Effector memory CD4-positive, alpha-beta T cell (primary cell): ENCODE data around the gene ORAI3.
A peak's percentile ranks its signal among the peaks of the same experiment; 100 is the strongest.

Experiments used
- DNase-seq, 3 donors: peaks; one replicate each; pipeline ENCODE4 v3.0.0-alpha.2; 2020
- H3K27ac ChIP-seq: 2 replicates; pipeline ENCODE4 v1.7.0; 2013; ENCODE audit warnings: mild to moderate bottlenecking, low read length, moderate library complexity; ENCODE audit not compliant: insufficient read depth, poor library complexity, severe bottlenecking
- H3K27me3 ChIP-seq: replicated peaks from 2 replicates; pipeline ENCODE4 v1.7.0; 2013; ENCODE audit warnings: mild to moderate bottlenecking, low read length; ENCODE audit not compliant: insufficient read depth, control insufficient read depth, poor library complexity, severe bottlenecking
- H3K36me3 ChIP-seq: 2 replicates; pipeline ENCODE4 v1.7.0; 2013; ENCODE audit warnings: mild to moderate bottlenecking, low read length, moderate library complexity; ENCODE audit not compliant: control insufficient read depth, insufficient read depth
- H3K4me1 ChIP-seq: 2 replicates; pipeline ENCODE4 v1.7.0; 2013; ENCODE audit warnings: low read length, mild to moderate bottlenecking; ENCODE audit not compliant: control insufficient read depth, insufficient read depth, poor library complexity, severe bottlenecking
- H3K4me3 ChIP-seq: 2 replicates; pipeline ENCODE4 v1.7.0; 2013; ENCODE audit warnings: low read length, low read depth, mild to moderate bottlenecking; ENCODE audit not compliant: insufficient read depth, poor library complexity, severe bottlenecking
- H3K9me3 ChIP-seq: 2 replicates; pipeline ENCODE4 v1.7.0; 2013; ENCODE audit warnings: mild to moderate bottlenecking, low read length, moderate library complexity; ENCODE audit not compliant: control insufficient read depth

ORAI3 gene

DNA sequence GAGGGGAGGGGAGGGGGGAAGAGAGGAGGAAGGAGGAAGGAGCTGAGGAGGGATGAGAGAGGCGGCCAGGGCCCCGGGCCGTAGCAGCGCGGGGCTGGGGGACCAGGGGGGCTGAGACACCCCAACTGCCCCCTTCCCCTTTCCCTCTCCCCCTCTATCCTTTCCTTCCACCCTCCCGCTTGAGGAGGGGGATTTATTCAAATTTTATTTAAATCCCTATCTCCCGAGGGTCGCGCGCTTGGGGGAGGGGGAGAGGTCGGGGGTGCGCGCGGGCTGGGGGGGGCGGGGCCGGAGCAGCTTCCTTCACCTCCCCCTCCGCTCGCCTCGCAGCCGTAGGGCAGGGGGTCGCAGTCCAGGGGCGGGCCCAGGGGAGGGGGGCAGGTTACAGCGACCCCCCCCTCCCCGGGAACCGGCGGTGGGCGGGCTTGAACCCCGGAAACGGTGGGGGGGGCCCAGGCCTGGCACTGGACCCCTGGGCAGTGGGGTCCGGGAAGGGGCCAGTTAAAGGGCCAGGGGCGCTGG lies 25.3 kb upstream of the ORAI3 start, which contains the start of gene FBXL19:
Gene FBXL19 (plus strand): TSS at position 19 of the 522 bp plus-strand sequence. CDS start 2,183 bp downstream, outside the sequence.
- H3K9me3 ChIP-seq: no peaks in the 10 kb centered on the region
- H3K4me1 ChIP-seq: peaks cover 8% of the 10 kb centered on the region
- H3K4me3 ChIP-seq: peak within 1 kb of the TSS; percentile 70
- H3K27ac ChIP-seq: peak within 1 kb of the TSS; percentile 83
- DNase-seq: no peak
- H3K27me3 ChIP-seq: no peaks in the 10 kb centered on the region
- peaks cover 3% of the 10 kb centered on the region for H3K36me3 ChIP-seq

DNA sequence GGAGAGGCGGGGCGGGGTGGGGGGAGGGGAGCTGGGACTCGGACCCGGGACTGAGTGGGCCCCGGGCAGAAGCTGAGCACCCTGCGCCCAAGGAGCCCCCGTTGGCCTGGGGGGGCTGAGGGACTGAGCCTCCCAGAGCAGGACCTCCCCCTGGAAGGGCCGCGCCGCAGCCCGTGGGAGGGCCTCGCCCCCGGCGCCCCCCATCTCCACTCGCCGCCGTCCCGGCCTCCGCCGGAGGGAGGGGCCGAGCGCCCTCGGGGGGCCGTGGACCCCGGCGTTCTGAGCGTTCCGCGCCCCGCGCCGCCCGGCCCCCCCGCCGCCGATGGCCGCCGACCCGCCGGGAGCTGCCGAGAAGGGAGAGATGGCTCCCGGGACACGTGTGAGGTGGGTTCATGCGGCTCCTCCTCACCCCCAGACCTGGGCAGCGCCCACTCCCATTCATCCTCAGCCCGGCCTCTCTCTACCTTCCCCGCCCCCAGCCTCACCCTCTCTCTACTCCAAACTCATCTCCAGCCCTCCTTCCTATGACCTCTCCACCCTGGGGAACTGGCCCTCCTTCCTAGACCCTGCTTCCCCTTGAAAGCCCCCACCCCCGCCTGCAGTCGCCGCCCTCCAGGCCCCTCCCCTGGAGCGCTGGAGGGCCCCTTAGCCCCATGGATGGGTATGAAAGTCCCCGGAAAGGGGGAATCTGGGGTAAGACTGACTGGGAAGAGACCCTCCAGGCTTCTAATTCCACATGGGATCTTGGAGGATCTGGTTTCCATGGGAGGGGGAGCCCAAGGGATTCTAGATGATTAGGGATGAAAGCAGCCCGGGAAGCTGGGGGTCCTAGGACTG lies 24.6 kb upstream of the ORAI3 start:
- Histone ChIP-seq H3K27ac (peak overlapping the region; percentile 23), H3K4me1 (peaks cover 8% of the 10 kb centered on the region), H3K9me3 (no peaks in the 10 kb centered on the region), H3K27me3 (no peaks in the 10 kb centered on the region), H3K4me3 (peak overlapping the region; percentile 70), H3K36me3 (peaks cover 3% of the 10 kb centered on the region)
- no peak for DNase-seq

DNA sequence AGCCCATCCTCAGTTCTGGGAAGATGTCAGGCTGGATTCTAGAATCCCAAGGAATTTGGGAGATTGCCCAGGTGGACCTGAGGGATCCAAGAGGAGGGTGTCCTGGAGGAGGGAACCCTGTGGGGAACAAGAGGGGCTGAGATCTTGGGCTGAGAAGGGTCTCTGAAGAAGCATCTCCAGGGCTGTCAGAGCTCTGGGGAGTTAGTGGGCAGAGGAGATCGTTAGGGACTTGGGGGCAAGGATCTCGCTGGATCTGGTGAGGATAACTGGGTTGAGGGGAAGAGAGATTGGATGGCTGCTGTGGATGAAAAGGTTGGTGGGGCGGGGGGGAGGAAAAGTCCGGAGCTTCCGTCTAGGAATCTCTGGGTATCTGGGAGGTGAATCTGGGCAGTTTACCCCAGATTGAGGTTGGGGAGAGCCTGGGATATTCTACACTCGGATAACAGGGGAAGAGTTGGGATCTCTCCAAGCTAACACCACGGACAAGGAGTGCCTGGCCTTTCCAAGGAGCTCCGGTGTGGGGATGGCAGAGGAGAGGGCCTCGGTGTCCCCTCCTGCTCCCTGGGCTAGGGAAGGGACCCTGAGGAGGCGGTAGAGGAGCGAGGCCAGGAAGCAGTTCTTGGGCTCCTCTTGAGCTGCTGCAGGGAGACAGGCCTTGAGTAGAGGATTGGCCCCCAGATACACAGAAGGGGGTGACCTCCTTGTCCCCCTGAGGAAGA lies 23.8 kb upstream of the ORAI3 start:
- Histone ChIP-seq H3K9me3 (no peaks in the 10 kb centered on the region), H3K4me1 (peaks cover 8% of the 10 kb centered on the region), H3K27ac (no peak overlapping the region), H3K27me3 (no peaks in the 10 kb centered on the region), H3K36me3 (peaks cover 3% of the 10 kb centered on the region), H3K4me3 (no peak overlapping the region)
- DNase-seq: no peak

- H3K9me3 ChIP-seq: no peaks in the 10 kb centered on the region
- H3K4me1 ChIP-seq: peaks cover 8% of the 10 kb centered on the region
- H3K36me3 ChIP-seq: peaks cover 3% of the 10 kb centered on the region
- H3K4me3 ChIP-seq: no peak overlapping the region
- no peaks in the 10 kb centered on the region for H3K27me3 ChIP-seq
- no peak for DNase-seq
- no peak overlapping the region for H3K27ac ChIP-seq
Measured at GRCh38 chr16:30925632-30925987, 23.3 kb upstream of the ORAI3 start.

DNA sequence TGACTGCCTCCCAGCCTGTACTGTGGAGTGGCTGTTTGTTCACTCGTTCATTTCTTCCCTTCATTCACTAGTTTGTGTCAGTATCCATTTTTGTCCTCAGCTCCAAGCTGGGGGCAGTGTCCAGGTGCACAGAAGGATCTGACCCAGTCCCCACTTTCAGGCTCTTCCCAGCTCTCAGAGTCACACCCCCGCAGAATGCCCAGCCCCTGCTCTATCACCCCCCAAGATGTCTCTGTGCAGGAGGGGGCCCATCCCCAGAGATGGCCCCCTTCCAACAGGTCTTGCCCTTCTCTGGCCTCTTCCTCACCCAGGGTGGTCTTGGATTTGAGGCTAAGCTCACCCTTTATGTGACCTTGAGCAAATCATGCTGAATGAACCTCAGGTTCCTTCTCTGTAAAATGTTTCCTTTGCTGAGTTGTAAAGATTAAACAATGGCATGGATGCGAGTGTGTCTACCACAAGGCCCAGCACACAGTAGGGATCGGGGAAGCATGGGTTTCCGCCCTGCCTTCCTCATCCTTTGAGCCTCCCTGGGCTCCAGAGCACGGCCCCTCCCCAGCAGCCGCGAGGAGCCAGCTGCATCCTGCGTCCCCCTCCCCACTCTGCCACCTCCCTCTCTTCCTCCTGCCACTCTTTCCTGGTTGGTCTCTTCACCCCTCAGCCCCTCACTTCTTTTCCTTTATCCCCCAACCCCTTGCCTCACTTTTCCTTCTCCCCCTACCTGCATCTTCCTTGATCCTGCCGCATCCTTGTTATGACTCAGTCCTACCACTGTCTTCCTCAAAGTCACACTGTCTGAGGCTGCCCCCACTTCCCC lies 22.7 kb upstream of the ORAI3 start:
- H3K4me1 ChIP-seq: peaks cover 8% of the 10 kb centered on the region

DNA sequence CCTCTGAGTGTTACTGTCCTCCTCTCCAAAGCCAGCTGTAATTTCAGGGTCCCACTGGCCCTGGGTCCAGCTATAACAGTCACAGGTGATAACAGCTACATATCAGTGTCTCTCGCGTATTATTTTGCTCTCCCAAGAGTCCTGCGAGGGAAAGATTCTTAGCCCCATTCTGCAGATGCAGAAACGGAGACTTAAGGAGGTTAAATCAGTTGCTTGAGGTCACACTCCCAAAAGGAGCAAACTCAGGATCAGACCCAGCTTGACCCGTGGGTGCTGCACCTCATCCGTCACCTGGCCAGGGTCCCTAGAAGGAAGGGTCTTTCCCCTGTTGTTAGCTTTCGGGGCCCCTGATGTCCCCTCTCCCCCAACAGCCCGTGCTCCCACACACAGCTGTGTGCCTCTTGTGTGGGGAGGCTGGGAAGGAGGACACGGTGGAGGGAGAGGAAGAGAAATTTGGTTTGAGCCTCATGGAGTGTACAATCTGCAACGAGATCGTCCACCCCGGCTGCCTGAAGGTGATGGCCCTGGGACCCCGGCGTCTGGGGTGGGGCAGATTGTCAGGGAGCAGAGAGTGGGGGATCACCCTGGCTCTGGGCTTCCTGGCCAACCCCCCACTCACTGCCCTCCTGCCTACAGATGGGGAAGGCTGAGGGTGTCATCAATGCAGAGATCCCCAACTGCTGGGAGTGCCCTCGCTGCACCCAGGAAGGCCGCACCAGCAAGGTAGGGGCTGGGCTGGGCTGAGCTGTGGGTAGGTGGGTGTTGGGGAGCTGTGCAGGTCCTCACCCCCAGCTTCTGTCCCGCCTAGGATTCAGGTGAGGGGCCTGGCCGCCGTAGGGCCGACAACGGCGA lies 21.7 kb upstream of the ORAI3 start:
- no peak overlapping the region for H3K4me3 ChIP-seq
- DNase-seq: no peak
- peaks cover 11% of the 10 kb centered on the region for H3K36me3 ChIP-seq
- no peak overlapping the region for H3K27ac ChIP-seq
- H3K9me3 ChIP-seq: no peaks in the 10 kb centered on the region
- peaks cover 4% of the 10 kb centered on the region for H3K4me1 ChIP-seq
- no peaks in the 10 kb centered on the region for H3K27me3 ChIP-seq

More for the DNA sequence above, 22.7 kb upstream of the ORAI3 start:
- H3K9me3 ChIP-seq: no peaks in the 10 kb centered on the region
- H3K27me3 ChIP-seq: no peaks in the 10 kb centered on the region
- peaks cover 8% of the 10 kb centered on the region for H3K36me3 ChIP-seq
- H3K27ac ChIP-seq: no peak overlapping the region
- H3K4me3 ChIP-seq: no peak overlapping the region
- DNase-seq: no peak

DNA sequence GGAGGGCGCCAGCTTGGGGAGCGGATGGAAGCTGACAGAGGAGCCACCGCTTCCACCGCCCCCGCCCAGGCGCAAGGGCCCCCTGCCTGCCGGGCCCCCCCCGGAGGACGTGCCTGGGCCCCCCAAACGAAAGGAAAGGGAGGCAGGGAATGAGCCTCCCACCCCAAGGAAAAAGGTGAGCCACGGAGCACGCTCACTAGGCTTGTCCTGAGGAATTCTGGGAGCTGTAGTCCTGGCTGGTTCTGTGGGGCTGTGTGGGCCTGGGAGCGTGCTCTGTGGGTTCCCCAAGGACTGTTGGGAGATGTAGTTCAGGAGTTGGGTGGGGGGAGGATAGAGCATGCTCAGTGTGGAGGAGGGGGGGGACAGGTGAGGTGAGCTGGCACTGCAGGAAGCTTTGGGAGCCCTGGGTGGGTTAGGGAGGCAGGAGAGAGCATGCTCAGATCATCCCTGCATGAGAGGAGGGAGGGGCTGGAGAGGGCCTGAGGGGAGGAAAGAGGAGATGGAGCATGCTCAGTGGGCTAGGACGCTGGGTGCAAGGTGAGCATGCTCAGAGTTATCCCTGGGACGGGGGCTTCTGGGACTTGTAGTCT lies 21.0 kb upstream of the ORAI3 start:
- no peak for DNase-seq
- Histone ChIP-seq H3K27me3 (no peaks in the 10 kb centered on the region), H3K4me3 (no peak overlapping the region), H3K36me3 (peaks cover 15% of the 10 kb centered on the region), H3K9me3 (no peaks in the 10 kb centered on the region), H3K4me1 (peaks cover 4% of the 10 kb centered on the region), H3K27ac (no peak overlapping the region)

GRCh38 chr16:30928390-30928789 lies 20.5 kb upstream of the ORAI3 start:
- DNase-seq: no peak
- Histone ChIP-seq H3K27me3 (no peaks in the 10 kb centered on the region), H3K36me3 (peaks cover 15% of the 10 kb centered on the region), H3K9me3 (no peaks in the 10 kb centered on the region), H3K4me1 (peaks cover 4% of the 10 kb centered on the region), H3K27ac (no peak overlapping the region), H3K4me3 (no peak overlapping the region)

DNA sequence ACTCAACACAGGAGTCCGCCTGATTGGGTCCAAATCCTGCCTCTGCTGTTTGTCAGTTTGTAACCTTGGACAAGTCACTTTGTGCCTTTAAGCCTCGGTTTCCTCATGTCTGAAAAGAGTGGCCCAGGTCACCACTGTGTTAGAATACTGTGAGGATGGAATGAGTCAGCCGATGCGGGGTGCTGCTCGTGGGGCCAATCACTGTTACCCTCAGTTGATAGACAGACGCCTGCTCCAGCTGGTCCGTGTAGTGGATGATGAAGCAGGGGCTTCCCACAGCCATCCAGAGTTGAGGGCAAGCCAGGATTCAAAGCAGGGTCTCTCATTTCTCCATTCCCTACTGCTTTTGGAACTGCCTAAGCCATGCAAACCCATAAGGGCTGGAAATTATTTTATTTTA lies 19.7 kb upstream of the ORAI3 start:
- no peaks in the 10 kb centered on the region for H3K27me3 ChIP-seq
- H3K4me1 ChIP-seq: no peaks in the 10 kb centered on the region
- no peak overlapping the region for H3K4me3 ChIP-seq
- no peak for DNase-seq
- H3K36me3 ChIP-seq: peaks cover 15% of the 10 kb centered on the region
- no peak overlapping the region for H3K27ac ChIP-seq
- no peaks in the 10 kb centered on the region for H3K9me3 ChIP-seq
